GM19395 (cell line): ENCODE results near the gene OMD.

ENCODE experiments used
- ATAC-seq: cut with Tn5 transposase; IDR thresholded peaks from one replicate; pipeline ENCODE4 v1.9.1; 2021; ENCODE audit warnings: mild to moderate bottlenecking, moderate library complexity; ENCODE audit not compliant: unreplicated experiment

OMD gene

DNA sequence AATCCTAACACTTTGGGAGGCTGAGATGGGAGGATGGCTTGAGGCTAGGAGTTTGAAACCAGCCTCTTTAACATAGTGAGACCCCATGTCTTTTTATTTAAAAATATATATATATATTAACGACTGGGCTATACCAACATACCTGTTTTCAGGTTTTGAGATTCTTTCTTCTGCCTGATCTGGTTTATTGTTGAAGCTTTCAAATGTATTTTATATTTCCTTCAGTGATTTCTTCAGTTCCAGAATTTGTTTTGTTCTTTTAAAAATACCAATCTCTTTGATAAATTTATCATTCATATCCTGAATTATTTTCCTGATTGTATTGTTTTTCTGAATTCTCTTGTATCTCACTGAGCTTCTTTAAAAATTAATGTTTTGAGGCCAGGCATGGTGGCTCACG is 51.1 kb downstream of the OMD start:
- ATAC-seq: no peak

DNA sequence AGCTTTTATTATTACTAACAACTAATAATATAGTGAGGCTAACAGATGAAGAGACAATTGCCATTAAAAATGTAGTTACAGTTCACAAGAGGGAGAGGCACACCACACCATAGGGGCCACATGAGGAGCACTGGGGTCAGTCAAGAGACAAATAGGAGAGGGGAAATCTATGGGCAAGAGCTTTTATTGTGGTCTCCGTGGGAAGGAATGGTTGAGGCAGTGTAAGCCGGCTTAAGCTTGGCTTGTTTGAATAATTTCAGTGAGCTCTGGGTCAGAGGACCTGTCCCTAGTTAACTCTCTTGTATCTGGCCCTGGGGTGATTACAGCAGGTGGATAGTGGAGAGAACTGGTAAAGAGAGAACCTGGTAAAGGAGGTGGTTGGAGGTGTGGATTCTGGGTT is 55.2 kb downstream of the OMD start:
- no peak for ATAC-seq
